Right lobe of liver (tissue), 6 donors: ENCODE data around the gene LIM2. TPM values are rescaled to one million over a fixed set of nuclear protein-coding genes. Genes with fewer than 3 reads are reported as not detected.
A peak's percentile ranks its signal among the peaks of the same experiment; 100 is the strongest.

Experiments
- ATAC-seq, 4 donors: fragments of 200-7000 bp; cut with Tn5 transposase; one replicate each; pipeline ENCODE4 v1.9.1; 2020; ENCODE audit warnings: mild to moderate bottlenecking in 4 of 4, moderate library complexity in 4 of 4
- DNase-seq, 3 donors: peaks; one replicate each; pipeline ENCODE4 v3.0.0-alpha.2; 2020
- H3K27ac ChIP-seq, 3 donors: fragments of 200-600 bp; one replicate each; pipeline ENCODE4 v1.8.0; 2022
- H3K27me3 ChIP-seq, 2 donors: fragments of 200-600 bp; one replicate each; pipeline ENCODE4 v1.8.0; 2022
- H3K36me3 ChIP-seq, 4 donors: fragments of 200-600 bp; sonication (generic) in 1 of 4; one replicate each; pipeline versions ENCODE4 v1.5.1 to v1.8.0; 2017 to 2022; ENCODE audit warnings: control low read depth in 1 of 4
- H3K4me1 ChIP-seq, 4 donors: fragments of 200-600 bp; sonication (generic) in 1 of 4; one replicate each; pipeline versions ENCODE4 v1.5.1 to v1.8.0; 2017 to 2022; ENCODE audit warnings: control low read depth in 1 of 4
- H3K4me3 ChIP-seq, 3 donors: fragments of 200-600 bp; one replicate each; pipeline ENCODE4 v1.8.0; 2022
- H3K9me3 ChIP-seq, 4 donors: fragments of 200-600 bp; sonication (generic) in 1 of 4; one replicate each; pipeline versions ENCODE4 v1.5.1 to v1.8.0; 2017 to 2022; ENCODE audit warnings: control low read depth in 1 of 4
- CTCF ChIP-seq, 4 donors: fragments of 200-600 bp in 3 of 4; fragments of 450-650 bp in 1 of 4; IDR thresholded peaks; one replicate each; pipeline versions ENCODE4 v1.5.1 to v1.8.0; 2016 to 2022; ENCODE audit warnings: antibody characterized with exemption in 4 of 4, mild to moderate bottlenecking in 2 of 4
- POLR2A ChIP-seq: fragments of 450-650 bp; IDR thresholded peaks from one replicate; pipeline ENCODE4 v1.6.1; 2017; ENCODE audit warnings: antibody characterized with exemption, mild to moderate bottlenecking
- WGBS: methylation state at CpG from one replicate; pipeline ENCODE4 v1.1.6; 2018; ENCODE audit warnings: low coverage, low lambda C conversion rate; ENCODE audit not compliant: insufficient coverage; ENCODE audit errors: missing lambda C conversion rate; 5-methylcytosine and 5-hydroxymethylcytosine counted together
- intact Hi-C, 2 donors: fragments of 100-400 bp; cut with DNase I; formaldehyde crosslinking; loops; one replicate each; pipeline versions ENCODE4 v1.11.2 to v1.14.1; 2022
- total RNA-seq, 6 experiments: library from RNA; depleted of rRNA in 2 of 6; stranded (reverse); fragments of >200 nt in 2 of 6; fragmentation: NEBNext Ultra II Directional in 3 of 6; extraction: Animal tissue kit (Norgen Biotek cat#: 25700) in 3 of 6; gene quantifications; one replicate each; pipeline versions ENCODE4 v1.1.0 to v1.2.4, GENCODE V29; 2016 to 2023
- donor health status: DM: no; HTN: yes; CAD: no.
- donor health status: DM: no; HTN: no; CAD: no.
- donor health status: DM: no; HTN: no; CAD: no.
- donor health status: DM: no; HTN: yes; CAD: no.
- donor health status: DM: no; HTN: yes; CAD: no.

Gene LIM2
- total RNA-seq, 6 experiments from 2014 or later, result not detected

- Histone ChIP-seq H3K27ac (peak within 1 kb of the TSS in 1 of 3 donors; percentile 8), H3K9me3 (no peaks in the 10 kb centered on the region), H3K4me1 (peaks cover 0 to 4% (median 0%) of the 10 kb centered on the region in 4 donors), H3K4me3 (peak within 1 kb of the TSS in 1 of 3 donors; percentile 21), H3K36me3 (no peaks in the 10 kb centered on the region), H3K27me3 (no peaks in the 10 kb centered on the region)
- DNase-seq, result peak in 1 of 3 donors; percentile 55
- TF ChIP-seq CTCF (IDR thresholded peaks at IDR 0.05) (no peak), POLR2A (no peak)
- 29% methylated on average over 4 of the region's 9 CpGs for WGBS
- intact Hi-C loops, result no loop called here
- peak in 2 of 4 donors; percentile 10 to 16 for ATAC-seq
Observed at GRCh38 chr19:51372649-51373504, 14.9 kb downstream of the LIM2 start, which contains the start of gene NKG7. TSS of gene NKG7 (minus strand) at chr19:51372654. CDS start at chr19:51372535, 119 bp downstream.

- ATAC-seq (no peak), DNase-seq (peak in 1 of 3 donors; percentile 46)
- H3K4me1 ChIP-seq, result peaks cover 0 to 4% (median 0%) of the 10 kb centered on the region in 4 donors
- intact Hi-C loops, result no loop called here
- H3K27me3 ChIP-seq, result no peaks in the 10 kb centered on the region
- H3K9me3 ChIP-seq, result no peaks in the 10 kb centered on the region
- TF ChIP-seq POLR2A (no peak), CTCF (IDR thresholded peaks at IDR 0.05) (no peak)
- no peaks in the 10 kb centered on the region for H3K36me3 ChIP-seq
- 71% methylated on average over 6 of the region's 18 CpGs for WGBS
- peak overlapping the region in 1 of 3 donors; percentile 21 for H3K4me3 ChIP-seq
- peak overlapping the region in 1 of 3 donors; percentile 8 for H3K27ac ChIP-seq
Observed at GRCh38 chr19:51372021-51372648, 15.6 kb downstream of the LIM2 start.

- ATAC-seq, result no peak
- Histone ChIP-seq H3K4me1 (peaks cover 0 to 4% (median 0%) of the 10 kb centered on the region in 4 donors), H3K27ac (peak overlapping the region in 1 of 3 donors; percentile 8), H3K4me3 (no peak overlapping the region), H3K9me3 (no peaks in the 10 kb centered on the region), H3K36me3 (no peaks in the 10 kb centered on the region), H3K27me3 (no peaks in the 10 kb centered on the region)
- WGBS, result 68% methylated on average over 7 of the region's 8 CpGs
- intact Hi-C loops, result no loop called here
- DNase-seq, result no peak
- TF ChIP-seq POLR2A (no peak), CTCF (IDR thresholded peaks at IDR 0.05) (no peak)
Observed at GRCh38 chr19:51371186-51371690, 16.5 kb downstream of the LIM2 start.

- DNase-seq (no peak), ATAC-seq (no peak)
- Histone ChIP-seq H3K27ac (no peak overlapping the region), H3K4me3 (no peak overlapping the region), H3K27me3 (no peaks in the 10 kb centered on the region), H3K9me3 (no peaks in the 10 kb centered on the region), H3K36me3 (no peaks in the 10 kb centered on the region), H3K4me1 (peaks cover 0 to 4% (median 0%) of the 10 kb centered on the region in 4 donors)
- intact Hi-C loops, result no loop called here
- TF ChIP-seq CTCF (IDR thresholded peaks at IDR 0.05), result no peak
- TF ChIP-seq POLR2A, result no peak
- 62% methylated on average over 2 of the region's 4 CpGs for WGBS
Observed at GRCh38 chr19:51370230-51370629, 17.5 kb downstream of the LIM2 start.
